SK-N-SH (cell line): Measurements from ENCODE around the gene ISL1. TPM values are rescaled to one million over a fixed set of nuclear protein-coding genes. Genes with fewer than 3 reads are reported as not detected.

Source experiments
- CTCF ChIA-PET: fragments of 300-600, 350-600 bp; formaldehyde crosslinking; extraction: SDS; loops from one replicate; lab custom pipeline; 2021; lab: Yijun Ruan, JAX
- POLR2A ChIA-PET: fragments of 350-600 bp; sonication (Branson Sonifier 250); formaldehyde crosslinking; extraction: SDS; loops from one replicate; lab custom pipeline; 2020; ENCODE audit warnings: antibody characterized with exemption, inconsistent platforms; lab: Yijun Ruan, JAX
- DNase-seq: peaks from one replicate; pipeline ENCODE4 v3.0.0; 2012
- H2AFZ ChIP-seq: fragments of 200-600 bp; sonication (generic); 2 replicates; pipeline ENCODE4 v1.8.1; 2016; ENCODE audit warnings: antibody characterized with exemption, mild to moderate bottlenecking, low read depth
- H3F3A ChIP-seq: fragments of 200-600 bp; sonication (generic); replicated peaks from 2 replicates; pipeline ENCODE3; 2016; ENCODE audit warnings: antibody characterized with exemption, mild to moderate bottlenecking; ENCODE audit not compliant: insufficient read depth
- H3K27ac ChIP-seq, 2 experiments: fragments of 200-500 bp in 1 of 2; fragments of 200-600 bp in 1 of 2; sonication (Bioruptor generic) in 1 of 2; sonication (generic), shearing (Covaris generic) in 1 of 2; 2 replicates each; pipeline versions ENCODE4 v1.5.1 to v1.6.1; 2014 to 2016; ENCODE audit warnings: low read depth in 2 of 2, inconsistent platforms in 1 of 2, low read length in 1 of 2, mild to moderate bottlenecking in 1 of 2, mixed read lengths in 1 of 2
- H3K27me3 ChIP-seq: fragments of 200-600 bp; sonication (generic), shearing (Covaris generic); 2 replicates; pipeline ENCODE4 v1.6.1; 2016; ENCODE audit warnings: mixed run types; ENCODE audit not compliant: insufficient read depth
- H3K36me3 ChIP-seq, 2 experiments: fragments of 200-500 bp in 1 of 2; fragments of 200-600 bp in 1 of 2; sonication (Bioruptor generic) in 1 of 2; sonication (generic) in 1 of 2; replicated peaks in 1 of 2; 2 replicates each; pipeline versions ENCODE3 to v1.5.1; 2014 to 2016; ENCODE audit warnings: low read length in 1 of 2, mild to moderate bottlenecking in 1 of 2; ENCODE audit not compliant: insufficient read depth in 2 of 2, control insufficient read depth in 1 of 2
- H3K4me1 ChIP-seq, 2 experiments: fragments of 200-500 bp in 1 of 2; fragments of 200-600 bp in 1 of 2; sonication (Bioruptor generic) in 1 of 2; sonication (generic), shearing (Covaris generic) in 1 of 2; 2 replicates each; pipeline versions ENCODE4 v1.5.1 to v1.6.1; 2014 to 2016; ENCODE audit warnings: low read depth in 1 of 2, low read length in 1 of 2, mixed run types in 1 of 2; ENCODE audit not compliant: insufficient read depth in 2 of 2, control insufficient read depth in 1 of 2
- H3K4me2 ChIP-seq: fragments of 200-600 bp; sonication (generic), shearing (Covaris generic); 2 replicates; pipeline ENCODE4 v1.6.1; 2017; ENCODE audit warnings: mixed run types
- H3K4me3 ChIP-seq, 2 experiments: fragments of 200-500 bp in 1 of 2; fragments of 200-600 bp in 1 of 2; sonication (Bioruptor generic) in 1 of 2; sonication (generic), shearing (Covaris generic) in 1 of 2; 2 replicates each; pipeline versions ENCODE4 v1.5.1 to v1.8.1; 2014 to 2016; ENCODE audit warnings: low read depth in 2 of 2, inconsistent platforms in 1 of 2, low read length in 1 of 2, mild to moderate bottlenecking in 1 of 2, mixed read lengths in 1 of 2, moderate library complexity in 1 of 2
- H3K79me2 ChIP-seq: fragments of 200-600 bp; sonication (generic); 2 replicates; pipeline ENCODE4 v1.8.1; 2017; ENCODE audit warnings: mild to moderate bottlenecking; ENCODE audit not compliant: insufficient read depth
- H3K9ac ChIP-seq: fragments of 200-600 bp; sonication (generic); 2 replicates; pipeline ENCODE4 v1.6.1; 2017; ENCODE audit warnings: mixed run types
- H3K9me2 ChIP-seq: fragments of 200-600 bp; sonication (generic); 2 replicates; pipeline ENCODE4 v1.6.1; 2017; ENCODE audit warnings: mixed run types
- H3K9me3 ChIP-seq: fragments of 200-600 bp; sonication (generic); 2 replicates; pipeline ENCODE4 v1.6.1; 2017; ENCODE audit warnings: mixed run types, mild to moderate bottlenecking, moderate library complexity
- H4K20me1 ChIP-seq: fragments of 200-600 bp; sonication (generic); 2 replicates; pipeline ENCODE4 v1.6.1; 2017; ENCODE audit warnings: mild to moderate bottlenecking, mixed run types; ENCODE audit not compliant: insufficient read depth
- ELF1 ChIP-seq: IDR thresholded peaks from 2 replicates; pipeline ENCODE4 v1.4.0; 2012
- EP300 ChIP-seq, 2 experiments: IDR thresholded peaks; 2 replicates each; pipeline versions ENCODE4 v1.4.0 to v1.6.1; 2012; ENCODE audit warnings: borderline replicate concordance in 1 of 2, low read depth in 1 of 2, low read length in 1 of 2
- GABPA ChIP-seq: IDR thresholded peaks from 2 replicates; pipeline ENCODE4 v1.4.0; 2012; ENCODE audit warnings: low read depth, mild to moderate bottlenecking
- MEF2A ChIP-seq: IDR thresholded peaks from 2 replicates; pipeline ENCODE4 v1.4.0; 2012; ENCODE audit warnings: low read depth, borderline replicate concordance
- MXI1 ChIP-seq: IDR thresholded peaks from 2 replicates; pipeline ENCODE4 v1.6.1; 2012; ENCODE audit warnings: mild to moderate bottlenecking, low read depth, low read length, improper control_type of control experiment
- NFIC ChIP-seq: IDR thresholded peaks from 2 replicates; pipeline ENCODE4 v1.4.0; 2012; ENCODE audit warnings: borderline replicate concordance
- NRF1 ChIP-seq: IDR thresholded peaks from 2 replicates; pipeline ENCODE4 v1.6.1; 2012; ENCODE audit warnings: low read depth, mild to moderate bottlenecking, low read length
- RAD21 ChIP-seq: IDR thresholded peaks from 2 replicates; pipeline ENCODE4 v1.6.1; 2012; ENCODE audit warnings: mild to moderate bottlenecking, low read length
- RCOR1 ChIP-seq: fragments of 150-350 bp; IDR thresholded peaks from 2 replicates; pipeline ENCODE4 v1.6.1; 2017; ENCODE audit warnings: antibody characterized with exemption, low read length
- RXRA ChIP-seq: IDR thresholded peaks from 2 replicates; pipeline ENCODE4 v1.4.0; 2012; ENCODE audit warnings: low read depth, mild to moderate bottlenecking, borderline replicate concordance
- TAF1 ChIP-seq: IDR thresholded peaks from 2 replicates; pipeline ENCODE4 v1.6.1; 2012; ENCODE audit warnings: low read depth, mild to moderate bottlenecking, low read length, moderate library complexity, borderline replicate concordance
- TCF12 ChIP-seq: IDR thresholded peaks from 2 replicates; pipeline ENCODE4 v1.4.0; 2012
- TEAD4 ChIP-seq: IDR thresholded peaks from 2 replicates; pipeline ENCODE4 v1.4.0; 2012; ENCODE audit warnings: mild to moderate bottlenecking, borderline replicate concordance; ENCODE audit not compliant: insufficient read depth
- USF1 ChIP-seq: IDR thresholded peaks from 2 replicates; pipeline ENCODE4 v1.4.0; 2012; ENCODE audit warnings: low read depth, borderline replicate concordance
- WGBS: methylation state at CpG from one replicate; pipeline ENCODE4 v1.1.6; 2017; ENCODE audit warnings: low lambda C conversion rate; 5-methylcytosine and 5-hydroxymethylcytosine counted together
- polyA plus RNA-seq, 3 experiments: library from polyadenylated mRNA; depleted of rRNA; stranded (reverse); fragments of >200 nt; gene quantifications; 2 replicates each; pipeline ENCODE4 v1.2.3, GENCODE V29; 2012
- TF ChIP-seq, protein P1 (sequence below): fragments of 150-350 bp; IDR thresholded peaks from 2 replicates; pipeline ENCODE4 v1.6.1; 2017; ENCODE audit warnings: antibody characterized with exemption, low read length, low read depth, borderline replicate concordance
- TF ChIP-seq, protein P2 (sequence below): IDR thresholded peaks from 2 replicates; pipeline ENCODE4 v1.4.0; 2012; ENCODE audit warnings: low read depth, borderline replicate concordance
- TF ChIP-seq, protein P3 (sequence below): IDR thresholded peaks from 2 replicates; pipeline ENCODE4; 2012
- TF ChIP-seq, protein P4 (sequence below): fragments of 200-600 bp; sonication (generic); IDR thresholded peaks from 2 replicates; pipeline ENCODE4 v1.6.1; 2017; ENCODE audit warnings: antibody characterized with exemption, mild to moderate bottlenecking, moderate library complexity

Gene ISL1
- polyA plus RNA-seq, 1 of the 3 experiments (the other 2 are of a cell fraction) = 15.2 TPM

GRCh38 chr5:51380603-51381207 is 2.5 kb upstream of the ISL1 start (continued):
- no peak for TF ChIP-seq USF1
- TF ChIP-seq ELF1 = no peak
- no peak for TF ChIP-seq RXRA
- TF ChIP-seq, protein P1, sequence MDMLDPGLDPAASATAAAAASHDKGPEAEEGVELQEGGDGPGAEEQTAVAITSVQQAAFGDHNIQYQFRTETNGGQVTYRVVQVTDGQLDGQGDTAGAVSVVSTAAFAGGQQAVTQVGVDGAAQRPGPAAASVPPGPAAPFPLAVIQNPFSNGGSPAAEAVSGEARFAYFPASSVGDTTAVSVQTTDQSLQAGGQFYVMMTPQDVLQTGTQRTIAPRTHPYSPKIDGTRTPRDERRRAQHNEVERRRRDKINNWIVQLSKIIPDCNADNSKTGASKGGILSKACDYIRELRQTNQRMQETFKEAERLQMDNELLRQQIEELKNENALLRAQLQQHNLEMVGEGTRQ = no peak
- 0 out of 2 replicates have a peak, but pooled peaks have one; percentile 14 for TF ChIP-seq MXI1
- TF ChIP-seq, protein P2, sequence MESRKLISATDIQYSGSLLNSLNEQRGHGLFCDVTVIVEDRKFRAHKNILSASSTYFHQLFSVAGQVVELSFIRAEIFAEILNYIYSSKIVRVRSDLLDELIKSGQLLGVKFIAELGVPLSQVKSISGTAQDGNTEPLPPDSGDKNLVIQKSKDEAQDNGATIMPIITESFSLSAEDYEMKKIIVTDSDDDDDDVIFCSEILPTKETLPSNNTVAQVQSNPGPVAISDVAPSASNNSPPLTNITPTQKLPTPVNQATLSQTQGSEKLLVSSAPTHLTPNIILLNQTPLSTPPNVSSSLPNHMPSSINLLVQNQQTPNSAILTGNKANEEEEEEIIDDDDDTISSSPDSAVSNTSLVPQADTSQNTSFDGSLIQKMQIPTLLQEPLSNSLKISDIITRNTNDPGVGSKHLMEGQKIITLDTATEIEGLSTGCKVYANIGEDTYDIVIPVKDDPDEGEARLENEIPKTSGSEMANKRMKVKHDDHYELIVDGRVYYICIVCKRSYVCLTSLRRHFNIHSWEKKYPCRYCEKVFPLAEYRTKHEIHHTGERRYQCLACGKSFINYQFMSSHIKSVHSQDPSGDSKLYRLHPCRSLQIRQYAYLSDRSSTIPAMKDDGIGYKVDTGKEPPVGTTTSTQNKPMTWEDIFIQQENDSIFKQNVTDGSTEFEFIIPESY = no peak
- TF ChIP-seq, all 33 proteins: peak for 4

DNA sequence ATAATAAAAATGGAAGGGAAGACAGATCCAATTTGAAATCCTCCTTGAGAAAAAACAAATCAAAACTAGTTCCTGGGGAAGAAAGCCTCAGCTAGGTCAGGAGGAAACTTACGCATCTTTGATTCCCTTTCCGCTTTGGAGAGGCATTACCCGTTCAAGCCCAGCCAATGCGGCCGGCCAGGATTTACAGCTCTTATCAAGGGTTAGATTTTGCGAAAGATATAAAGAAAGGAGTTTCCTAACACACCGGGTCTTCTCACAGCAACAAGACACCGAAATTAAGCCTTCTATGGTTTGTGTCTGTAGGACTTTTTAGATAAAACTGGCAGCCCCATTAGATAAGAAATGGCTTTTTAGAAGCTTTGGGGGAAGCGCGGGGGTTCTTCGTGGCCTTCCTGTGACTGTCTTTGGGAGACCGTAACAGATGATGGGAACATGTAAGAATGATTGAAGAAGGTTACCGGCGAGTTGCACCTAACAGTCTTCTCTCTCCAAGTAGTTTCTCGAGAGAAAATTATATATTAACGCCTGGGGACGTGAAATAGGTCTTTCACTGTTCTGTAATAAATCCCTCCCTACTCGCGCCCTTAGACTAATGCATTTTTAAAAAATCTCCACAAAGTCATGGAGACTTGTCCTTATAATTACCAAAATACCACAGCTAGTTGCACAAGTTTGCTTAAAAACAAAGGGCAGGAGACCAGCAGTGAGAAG is 1.3 kb upstream of the ISL1 start:
- Histone ChIP-seq H3K79me2 (peaks cover 74% of the 10 kb centered on the region), H3K9me3 (no peaks in the 10 kb centered on the region), H3K4me1 (peaks cover 10 to 11% of the 10 kb centered on the region in 2 experiments; a peak in 3 of 4 replicates), H3K27me3 (no peaks in the 10 kb centered on the region), H3K9me2 (no peaks in the 10 kb centered on the region), H2AFZ (peak overlapping the region; percentile 57; the same call in 1 of the 2 replicates), H3K36me3 (peaks cover 0 to 11% of the 10 kb centered on the region in 2 experiments), H3K4me2 (peak overlapping the region; percentile 85), H3K27ac (peak overlapping the region; percentile 88 to 100), H3F3A (peaks cover 9% of the 10 kb centered on the region), H3K4me3 (peak overlapping the region; percentile 83 to 86), H3K9ac (peak overlapping the region; percentile 79), H4K20me1 (no peaks in the 10 kb centered on the region)
- POLR2A ChIA-PET = interaction anchor here (0.5 to 15.0 kb wide), 22 partner anchors 12 to 1225 kb away, joined by 3 to 437 read pairs (median 12); no protein-coding TSS in a partner anchor
- CTCF ChIA-PET = interaction anchor here (0.6 to 14.4 kb wide), 20 partner anchors 9 to 1275 kb away, joined by 3 to 303 read pairs (median 4); no protein-coding TSS in a partner anchor
- 6% methylated on average over 19 of the region's 19 CpGs for WGBS
- DNase-seq = peak; percentile 26
- TF ChIP-seq EP300 (IDR thresholded peaks at IDR 0.05; ENCODE audit: borderline replicate concordance in 1 of 2, low read depth in 1 of 2, low read length in 1 of 2) = peak in 1 of 2 experiments; percentile 15; a peak in 1 of 4 replicates
- no peak for TF ChIP-seq TEAD4
- TF ChIP-seq RCOR1 = no peak
- TF ChIP-seq GABPA = no peak
- no peak for TF ChIP-seq NRF1
- TF ChIP-seq, protein P3, sequence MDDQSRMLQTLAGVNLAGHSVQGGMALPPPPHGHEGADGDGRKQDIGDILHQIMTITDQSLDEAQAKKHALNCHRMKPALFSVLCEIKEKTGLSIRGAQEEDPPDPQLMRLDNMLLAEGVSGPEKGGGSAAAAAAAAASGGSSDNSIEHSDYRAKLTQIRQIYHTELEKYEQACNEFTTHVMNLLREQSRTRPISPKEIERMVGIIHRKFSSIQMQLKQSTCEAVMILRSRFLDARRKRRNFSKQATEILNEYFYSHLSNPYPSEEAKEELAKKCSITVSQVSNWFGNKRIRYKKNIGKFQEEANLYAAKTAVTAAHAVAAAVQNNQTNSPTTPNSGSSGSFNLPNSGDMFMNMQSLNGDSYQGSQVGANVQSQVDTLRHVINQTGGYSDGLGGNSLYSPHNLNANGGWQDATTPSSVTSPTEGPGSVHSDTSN = 0 out of 2 replicates have a peak, but pooled peaks have one; percentile 11
- no peak; the same call in 1 of the 2 replicates for TF ChIP-seq MXI1
- peak; percentile 34; the same call in 1 of the 2 replicates for TF ChIP-seq TAF1
- TF ChIP-seq, protein P4, sequence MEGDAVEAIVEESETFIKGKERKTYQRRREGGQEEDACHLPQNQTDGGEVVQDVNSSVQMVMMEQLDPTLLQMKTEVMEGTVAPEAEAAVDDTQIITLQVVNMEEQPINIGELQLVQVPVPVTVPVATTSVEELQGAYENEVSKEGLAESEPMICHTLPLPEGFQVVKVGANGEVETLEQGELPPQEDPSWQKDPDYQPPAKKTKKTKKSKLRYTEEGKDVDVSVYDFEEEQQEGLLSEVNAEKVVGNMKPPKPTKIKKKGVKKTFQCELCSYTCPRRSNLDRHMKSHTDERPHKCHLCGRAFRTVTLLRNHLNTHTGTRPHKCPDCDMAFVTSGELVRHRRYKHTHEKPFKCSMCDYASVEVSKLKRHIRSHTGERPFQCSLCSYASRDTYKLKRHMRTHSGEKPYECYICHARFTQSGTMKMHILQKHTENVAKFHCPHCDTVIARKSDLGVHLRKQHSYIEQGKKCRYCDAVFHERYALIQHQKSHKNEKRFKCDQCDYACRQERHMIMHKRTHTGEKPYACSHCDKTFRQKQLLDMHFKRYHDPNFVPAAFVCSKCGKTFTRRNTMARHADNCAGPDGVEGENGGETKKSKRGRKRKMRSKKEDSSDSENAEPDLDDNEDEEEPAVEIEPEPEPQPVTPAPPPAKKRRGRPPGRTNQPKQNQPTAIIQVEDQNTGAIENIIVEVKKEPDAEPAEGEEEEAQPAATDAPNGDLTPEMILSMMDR = no peak
- no peak for TF ChIP-seq NFIC
- TF ChIP-seq, protein P2 = no peak
- TF ChIP-seq TCF12 = 0 out of 2 replicates have a peak, but pooled peaks have one; percentile 5
- no peak for TF ChIP-seq RAD21
- TF ChIP-seq MEF2A = no peak
- no peak for TF ChIP-seq ELF1
- TF ChIP-seq, protein P1 = no peak
